CD4-positive, CD25-positive, alpha-beta regulatory T cell (primary cell): ENCODE results near the gene RNF213. TPM values are rescaled to one million over a fixed set of nuclear protein-coding genes. Genes with fewer than 3 reads are reported as not detected.

Source experiments
- ATAC-seq, 2 donors: fragments of 150-1000 bp; cut with Tn5 transposase; one replicate each; pipeline ENCODE4 v1.10.0; 2021; ENCODE audit warnings: low read depth in 2 of 2, moderate number of reproducible peaks in 2 of 2, moderate library complexity in 1 of 2
- DNase-seq, 3 donors: peaks; one replicate each; pipeline versions ENCODE4 v3.0.0 to v3.0.0-alpha.2; 2012 to 2022; ENCODE audit warnings: mixed read lengths in 1 of 3
- H3K27ac ChIP-seq: one replicate; pipeline ENCODE4 v1.7.0; 2013; ENCODE audit warnings: mild to moderate bottlenecking, low read length; ENCODE audit not compliant: insufficient read depth, poor library complexity, severe bottlenecking
- H3K27me3 ChIP-seq: one replicate; pipeline ENCODE4 v1.7.0; 2013; ENCODE audit warnings: low read length; ENCODE audit not compliant: control insufficient read depth, insufficient read depth
- H3K36me3 ChIP-seq: one replicate; pipeline ENCODE4 v1.7.0; 2013; ENCODE audit warnings: mild to moderate bottlenecking, low read length, moderate library complexity; ENCODE audit not compliant: control insufficient read depth, insufficient read depth
- H3K4me1 ChIP-seq: 2 replicates; pipeline ENCODE4 v1.7.0; 2013; ENCODE audit warnings: mild to moderate bottlenecking, low read length; ENCODE audit not compliant: insufficient read depth, control insufficient read depth, poor library complexity, severe bottlenecking
- H3K4me3 ChIP-seq: one replicate; pipeline ENCODE4 v1.7.0; 2013; ENCODE audit warnings: low read depth, mild to moderate bottlenecking, low read length, moderate library complexity
- H3K9me3 ChIP-seq, 2 experiments: 1 replicate in 1 of 2; 2 replicates in 1 of 2; pipeline ENCODE4 v1.7.0; 2013; ENCODE audit warnings: low read length in 2 of 2, mild to moderate bottlenecking in 1 of 2, moderate library complexity in 1 of 2; ENCODE audit not compliant: control insufficient read depth in 2 of 2
- H3K27ac Mint-ChIP-seq, 3 donors: one replicate each; pipeline ENCODE4 v1.8.0; 2020 to 2022; ENCODE audit warnings: mild to moderate bottlenecking in 3 of 3, mixed read lengths in 3 of 3, moderate library complexity in 2 of 3
- H3K27me3 Mint-ChIP-seq: one replicate; pipeline ENCODE4 v1.8.0; 2022; ENCODE audit warnings: mild to moderate bottlenecking, mixed read lengths
- H3K36me3 Mint-ChIP-seq: one replicate; pipeline ENCODE4 v1.8.0; 2020; ENCODE audit warnings: mixed read lengths
- H3K4me1 Mint-ChIP-seq, 4 donors: one replicate each; pipeline ENCODE4 v1.8.0; 2020 to 2022; ENCODE audit warnings: mixed read lengths in 4 of 4, mild to moderate bottlenecking in 1 of 4
- H3K4me3 Mint-ChIP-seq, 4 donors: one replicate each; pipeline ENCODE4 v1.8.0; 2020 to 2022; ENCODE audit warnings: mild to moderate bottlenecking in 4 of 4, mixed read lengths in 4 of 4, moderate library complexity in 3 of 4
- H3K9me3 Mint-ChIP-seq, 7 donors: one replicate each; pipeline ENCODE4 v1.8.0; 2020 to 2022; ENCODE audit warnings: mixed read lengths in 7 of 7, mild to moderate bottlenecking in 3 of 7, moderate library complexity in 2 of 7
- polyA plus RNA-seq, 4 donors: library from polyadenylated mRNA; unstranded; fragments of 300-500 nt; fragmentation: Illumina TruSeq; gene quantifications; one replicate each; pipeline ENCODE4 v1.2.3, GENCODE V29; 2021
- total RNA-seq: library from RNA; stranded (reverse); gene quantifications from one replicate; pipeline ENCODE4 v1.2.3, GENCODE V29; 2022

RNF213 gene
- total and polyA plus RNA-seq, 5 donors from 2014 or later = 27.6 to 666 (median 32.4) TPM

- Histone ChIP-seq H3K27ac (peak overlapping the region; percentile 92), H3K4me3 (peak overlapping the region; percentile 69), H3K4me1 (peaks cover 77% of the 10 kb centered on the region), H3K9me3 (no peaks in the 10 kb centered on the region), H3K27me3 (no peaks in the 10 kb centered on the region), H3K36me3 (no peaks in the 10 kb centered on the region)
- Mint-ChIP-seq H3K4me1 (peaks cover 3 to 71% (median 40%) of the 10 kb centered on the region in 4 donors), H3K4me3 (peak overlapping the region; percentile 94 to 96 (median 96)), H3K9me3 (no peaks in the 10 kb centered on the region), H3K27ac (peak overlapping the region; percentile 95 to 99 (median 98)), H3K36me3 (peaks cover 13% of the 10 kb centered on the region), H3K27me3 (no peaks in the 10 kb centered on the region)
- DNase-seq (no peak), ATAC-seq (no peak)
Measured at GRCh38 chr17:80261895-80262279, 1.2 kb downstream of the RNF213 start.

- H3K9me3 Mint-ChIP-seq = no peaks in the 10 kb centered on the region
- Histone ChIP-seq H3K4me1 (peaks cover 77% of the 10 kb centered on the region), H3K4me3 (peak overlapping the region; percentile 69), H3K36me3 (peaks cover under 1% of the 10 kb centered on the region), H3K27me3 (no peaks in the 10 kb centered on the region), H3K9me3 (no peaks in the 10 kb centered on the region), H3K27ac (peak overlapping the region; percentile 92)
- peak overlapping the region; percentile 95 to 99 (median 98) for H3K27ac Mint-ChIP-seq
- no peaks in the 10 kb centered on the region for H3K27me3 Mint-ChIP-seq
- peak overlapping the region; percentile 94 to 96 (median 96) for H3K4me3 Mint-ChIP-seq
- no peak for DNase-seq
- ATAC-seq = no peak
- peaks cover 13% of the 10 kb centered on the region for H3K36me3 Mint-ChIP-seq
- peaks cover 3 to 74% (median 39%) of the 10 kb centered on the region in 4 donors for H3K4me1 Mint-ChIP-seq
Measured at GRCh38 chr17:80262291-80262690, 1.6 kb downstream of the RNF213 start.

- Histone ChIP-seq H3K27ac (peak overlapping the region; percentile 92), H3K27me3 (no peaks in the 10 kb centered on the region), H3K4me1 (peaks cover 80% of the 10 kb centered on the region), H3K36me3 (peaks cover 5% of the 10 kb centered on the region), H3K9me3 (no peaks in the 10 kb centered on the region), H3K4me3 (peak overlapping the region; percentile 86)
- H3K4me3 Mint-ChIP-seq = peak overlapping the region; percentile 18 to 98 (median 96)
- H3K27me3 Mint-ChIP-seq = no peaks in the 10 kb centered on the region
- no peak for ATAC-seq
- peak overlapping the region in 2 of 3 donors; percentile 91 to 99 for H3K27ac Mint-ChIP-seq
- DNase-seq = no peak
- H3K9me3 Mint-ChIP-seq = no peaks in the 10 kb centered on the region
- peaks cover 3 to 73% (median 38%) of the 10 kb centered on the region in 4 donors for H3K4me1 Mint-ChIP-seq
- peaks cover 16% of the 10 kb centered on the region for H3K36me3 Mint-ChIP-seq
Measured at GRCh38 chr17:80262775-80263244, 2.2 kb downstream of the RNF213 start.

- peaks cover 12% of the 10 kb centered on the region for H3K36me3 ChIP-seq
- Mint-ChIP-seq H3K27me3 (no peaks in the 10 kb centered on the region), H3K36me3 (peaks cover 16% of the 10 kb centered on the region), H3K4me3 (peak overlapping the region; percentile 95 to 98 (median 96)), H3K27ac (peak overlapping the region; percentile 91 to 98 (median 91)), H3K9me3 (no peaks in the 10 kb centered on the region), H3K4me1 (peaks cover 3 to 70% (median 31%) of the 10 kb centered on the region in 4 donors)
- peak; percentile 55 to 56 for ATAC-seq
- H3K27me3 ChIP-seq = no peaks in the 10 kb centered on the region
- peak overlapping the region; percentile 86 for H3K4me3 ChIP-seq
- peak; percentile 83 to 96 (median 85) for DNase-seq
- peak overlapping the region; percentile 92 for H3K27ac ChIP-seq
- peaks cover 83% of the 10 kb centered on the region for H3K4me1 ChIP-seq
- H3K9me3 ChIP-seq = no peaks in the 10 kb centered on the region
Measured at GRCh38 chr17:80263253-80264204, 2.9 kb downstream of the RNF213 start.

GRCh38 chr17:80264205-80265075 lies 3.8 kb downstream of the RNF213 start:
- Mint-ChIP-seq H3K4me3 (peak overlapping the region; percentile 95 to 98 (median 96)), H3K27ac (peak overlapping the region; percentile 87 to 91 (median 91)), H3K36me3 (peaks cover 16% of the 10 kb centered on the region), H3K4me1 (peaks cover 3 to 61% (median 26%) of the 10 kb centered on the region in 4 donors), H3K27me3 (no peaks in the 10 kb centered on the region), H3K9me3 (no peaks in the 10 kb centered on the region)
- peak in 1 of 2 donors; percentile 10 for ATAC-seq
- H3K4me3 ChIP-seq = peak overlapping the region; percentile 86
- peak; percentile 37 to 83 (median 51) for DNase-seq
- H3K36me3 ChIP-seq = peaks cover 21% of the 10 kb centered on the region
- peak overlapping the region; percentile 92 for H3K27ac ChIP-seq
- peaks cover 74% of the 10 kb centered on the region for H3K4me1 ChIP-seq
- no peaks in the 10 kb centered on the region for H3K9me3 ChIP-seq
- H3K27me3 ChIP-seq = no peaks in the 10 kb centered on the region

- H3K4me3 ChIP-seq = peak overlapping the region; percentile 88
- peak overlapping the region; percentile 87 to 91 (median 91) for H3K27ac Mint-ChIP-seq
- H3K4me1 Mint-ChIP-seq = peaks cover 3 to 56% (median 29%) of the 10 kb centered on the region in 4 donors
- H3K36me3 Mint-ChIP-seq = peaks cover 16% of the 10 kb centered on the region
- no peaks in the 10 kb centered on the region for H3K27me3 ChIP-seq
- no peaks in the 10 kb centered on the region for H3K9me3 ChIP-seq
- peak overlapping the region; percentile 92 for H3K27ac ChIP-seq
- peak; percentile 22 to 91 (median 60) for DNase-seq
- H3K9me3 Mint-ChIP-seq = no peaks in the 10 kb centered on the region
- no peaks in the 10 kb centered on the region for H3K27me3 Mint-ChIP-seq
- peak in 1 of 2 donors; percentile 35 for ATAC-seq
- H3K4me3 Mint-ChIP-seq = peak overlapping the region; percentile 95 to 98 (median 96)
- peaks cover 71% of the 10 kb centered on the region for H3K4me1 ChIP-seq
- peaks cover 31% of the 10 kb centered on the region for H3K36me3 ChIP-seq
Measured at GRCh38 chr17:80265205-80266068, 4.8 kb downstream of the RNF213 start.
